Measurements from ENCODE around the gene MAP2.

- no peak for TF ChIP-seq CTCF (IDR thresholded peaks at IDR 0.05)
- no peak for TF ChIP-seq EP300 (IDR thresholded peaks at IDR 0.05)
- TF ChIP-seq POLR2A (IDR thresholded peaks at IDR 0.05), result no peak
- no peak for TF ChIP-seq POLR2AphosphoS5 (IDR thresholded peaks at IDR 0.05)
Observed at GRCh38 chr2:209389171-209389618, 34.7 kb upstream of the MAP2 start.
